Mucosa of descending colon (tissue), 3 donors: ENCODE data around the gene WDHD1. TPM values are rescaled to one million over a fixed set of nuclear protein-coding genes. Genes with fewer than 3 reads are reported as not detected.

Experiments used
- ATAC-seq: fragments of 200-7000 bp; cut with Tn5 transposase; one replicate; pipeline ENCODE4 v1.9.1; 2020; ENCODE audit warnings: mild to moderate bottlenecking, moderate library complexity
- DNase-seq, 3 donors: peaks; one replicate each; pipeline ENCODE4 v3.0.0-alpha.2; 2020
- H3K36me3 ChIP-seq: fragments of 200-600 bp; one replicate; pipeline ENCODE4 v1.8.0; 2021; ENCODE audit warnings: low read depth, mild to moderate bottlenecking
- H3K4me1 ChIP-seq: fragments of 200-600 bp; one replicate; pipeline ENCODE4 v1.8.0; 2021; ENCODE audit warnings: low read depth, mild to moderate bottlenecking
- H3K4me3 ChIP-seq: fragments of 200-600 bp; one replicate; pipeline ENCODE4 v1.8.0; 2021; ENCODE audit warnings: mild to moderate bottlenecking
- H3K9me3 ChIP-seq: fragments of 200-600 bp; one replicate; pipeline ENCODE4 v1.8.0; 2021; ENCODE audit warnings: mild to moderate bottlenecking
- intact Hi-C, 2 donors: fragments of 100-400 bp; cut with DNase I in 1 of 2; cut with micrococcal nuclease in 1 of 2; formaldehyde crosslinking; loops; one replicate each; pipeline versions ENCODE4 v1.11.0 to v1.11.1; 2022; cut with DNase I, micrococcal nuclease
- total RNA-seq, 3 donors: library from RNA; stranded (reverse); fragmentation: NEBNext Ultra II Directional in 2 of 3; extraction: Animal tissue kit (Norgen Biotek cat#: 25700) in 2 of 3; gene quantifications; one replicate each; pipeline versions ENCODE4 v1.2.1 to v1.2.4, GENCODE V29; 2021 to 2023
- TF ChIP-seq, protein P1 (sequence below): fragments of 200-600 bp; IDR thresholded peaks from one replicate; pipeline ENCODE4 v1.8.0; 2022; ENCODE audit warnings: antibody characterized with exemption, mild to moderate bottlenecking
- donor health status: DM: no; HTN: no; CAD: no; lungs with moderate emphysema.
- donor health status: DM: no; HTN: no; CAD: no.
- donor health status: DM: no; HTN: yes; CAD: no.

Gene WDHD1
- total RNA-seq, 3 donors from 2014 or later: 2.6 to 6.5 (median 3.4) TPM

DNA sequence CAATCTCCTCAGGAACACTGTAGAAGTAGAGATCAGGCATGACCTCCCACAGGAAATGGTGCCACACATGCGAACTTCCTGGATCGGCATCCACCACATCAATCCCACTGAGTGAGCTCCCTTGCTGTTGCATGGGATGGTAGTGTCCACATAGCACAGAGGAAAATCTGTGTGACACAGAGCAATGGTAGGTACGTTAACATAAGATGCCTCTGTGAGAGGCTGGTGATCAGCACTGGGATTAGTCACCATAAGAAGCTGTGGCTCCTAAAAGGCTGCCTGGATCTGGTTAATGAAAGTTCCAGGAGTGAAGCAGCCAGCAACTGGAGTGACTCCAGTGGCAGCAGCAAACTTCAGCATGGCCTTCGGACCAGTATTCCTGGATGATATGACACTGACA is 21.8 kb downstream of the WDHD1 start:
- Histone ChIP-seq H3K4me1 (no peaks in the 10 kb centered on the region), H3K36me3 (no peaks in the 10 kb centered on the region), H3K4me3 (no peak overlapping the region), H3K9me3 (no peaks in the 10 kb centered on the region)
- intact Hi-C loops: no loop called here
- DNase-seq (no peak), ATAC-seq (no peak)
- TF ChIP-seq, protein P1, sequence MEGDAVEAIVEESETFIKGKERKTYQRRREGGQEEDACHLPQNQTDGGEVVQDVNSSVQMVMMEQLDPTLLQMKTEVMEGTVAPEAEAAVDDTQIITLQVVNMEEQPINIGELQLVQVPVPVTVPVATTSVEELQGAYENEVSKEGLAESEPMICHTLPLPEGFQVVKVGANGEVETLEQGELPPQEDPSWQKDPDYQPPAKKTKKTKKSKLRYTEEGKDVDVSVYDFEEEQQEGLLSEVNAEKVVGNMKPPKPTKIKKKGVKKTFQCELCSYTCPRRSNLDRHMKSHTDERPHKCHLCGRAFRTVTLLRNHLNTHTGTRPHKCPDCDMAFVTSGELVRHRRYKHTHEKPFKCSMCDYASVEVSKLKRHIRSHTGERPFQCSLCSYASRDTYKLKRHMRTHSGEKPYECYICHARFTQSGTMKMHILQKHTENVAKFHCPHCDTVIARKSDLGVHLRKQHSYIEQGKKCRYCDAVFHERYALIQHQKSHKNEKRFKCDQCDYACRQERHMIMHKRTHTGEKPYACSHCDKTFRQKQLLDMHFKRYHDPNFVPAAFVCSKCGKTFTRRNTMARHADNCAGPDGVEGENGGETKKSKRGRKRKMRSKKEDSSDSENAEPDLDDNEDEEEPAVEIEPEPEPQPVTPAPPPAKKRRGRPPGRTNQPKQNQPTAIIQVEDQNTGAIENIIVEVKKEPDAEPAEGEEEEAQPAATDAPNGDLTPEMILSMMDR: no peak

DNA sequence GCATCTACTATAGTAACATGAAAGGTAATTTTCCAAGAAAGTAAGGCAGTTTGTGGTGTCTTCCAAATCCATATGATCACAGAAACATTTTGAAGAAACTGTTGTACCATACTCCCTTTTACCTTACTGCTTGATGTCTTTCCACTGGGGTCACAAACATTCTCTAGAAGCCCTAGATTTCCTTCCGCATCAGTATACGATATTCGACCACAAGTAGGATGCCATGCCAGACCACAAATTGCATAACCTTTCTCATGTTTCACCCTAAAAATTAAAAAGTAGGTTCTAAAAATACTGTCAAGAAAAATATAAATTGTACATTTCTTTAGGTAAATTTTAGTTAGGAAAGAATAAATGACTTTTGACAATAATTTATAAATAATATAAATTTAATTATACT is 26.5 kb downstream of the WDHD1 start:
- intact Hi-C loops: no loop called here
- TF ChIP-seq, protein P1: no peak
- Histone ChIP-seq H3K4me3 (no peak overlapping the region), H3K4me1 (no peaks in the 10 kb centered on the region), H3K36me3 (no peaks in the 10 kb centered on the region), H3K9me3 (no peaks in the 10 kb centered on the region)
- DNase-seq (no peak), ATAC-seq (no peak)

DNA sequence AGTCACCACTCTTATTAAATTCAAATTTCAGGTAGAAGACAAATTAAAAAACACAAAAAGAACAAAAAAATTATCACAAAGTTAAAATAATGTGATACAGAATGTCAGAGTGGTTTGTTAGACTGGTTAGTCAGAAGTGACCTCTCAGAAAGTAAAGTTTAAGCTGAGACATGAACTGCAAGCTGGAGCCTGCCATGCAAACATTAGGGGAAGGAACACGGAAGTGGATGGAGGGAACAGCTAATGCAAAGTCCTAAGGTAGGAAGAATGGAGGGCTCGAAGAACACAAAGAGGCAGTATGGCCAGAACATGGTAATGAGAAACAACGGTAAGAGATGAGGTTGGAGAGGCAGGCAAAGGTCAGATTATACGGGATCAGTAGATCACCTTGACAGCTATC is 41.7 kb downstream of the WDHD1 start:
- no peaks in the 10 kb centered on the region for H3K9me3 ChIP-seq
- intact Hi-C loops: no loop called here
- TF ChIP-seq, protein P1: no peak
- H3K4me3 ChIP-seq: no peak overlapping the region
- no peak for DNase-seq
- no peaks in the 10 kb centered on the region for H3K36me3 ChIP-seq
- no peaks in the 10 kb centered on the region for H3K4me1 ChIP-seq
- ATAC-seq: no peak

DNA sequence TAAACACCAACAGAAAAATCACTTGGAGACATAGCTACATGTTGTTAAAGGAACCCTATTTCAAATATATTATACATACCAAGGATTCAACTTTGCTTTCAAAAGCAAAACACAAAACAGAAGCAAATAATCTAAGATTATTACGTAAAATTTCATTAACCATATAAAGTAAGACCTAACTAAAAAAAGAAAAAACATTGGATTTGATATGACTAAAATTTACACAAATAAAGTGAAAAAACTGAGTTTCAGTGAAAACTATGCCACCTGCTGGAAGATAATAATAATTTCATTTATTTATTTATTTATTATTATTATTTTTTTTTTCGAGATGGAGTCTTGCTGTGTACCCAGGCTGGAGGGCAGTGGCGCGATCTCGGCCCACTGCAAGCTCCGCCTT is 45.2 kb downstream of the WDHD1 start:
- no peak for DNase-seq
- no peak for ATAC-seq
- Histone ChIP-seq H3K4me3 (no peak overlapping the region), H3K9me3 (no peaks in the 10 kb centered on the region), H3K4me1 (no peaks in the 10 kb centered on the region), H3K36me3 (no peaks in the 10 kb centered on the region)
- TF ChIP-seq, protein P1: no peak
- intact Hi-C loops: no loop called here

DNA sequence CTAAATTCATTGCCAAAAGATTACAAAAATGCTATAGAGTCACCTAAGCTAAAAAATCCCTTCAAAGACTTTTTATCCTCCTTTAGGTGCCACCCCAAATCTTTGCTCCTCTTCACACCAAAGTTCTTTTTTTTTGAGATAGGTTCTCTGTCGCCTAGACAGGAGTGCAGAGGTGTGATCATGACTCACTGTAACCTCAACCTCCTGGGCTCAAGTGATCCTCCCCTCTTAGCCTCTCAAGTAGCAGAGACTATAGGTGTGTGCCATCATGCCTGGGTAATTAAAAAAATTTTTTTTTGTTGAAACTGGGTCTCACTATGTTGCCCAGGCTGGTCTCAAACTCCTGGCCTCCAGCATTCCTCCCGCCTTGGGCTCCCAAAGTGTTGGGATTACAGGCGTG is 47.9 kb downstream of the WDHD1 start:
- TF ChIP-seq, protein P1: no peak
- no peaks in the 10 kb centered on the region for H3K4me1 ChIP-seq
- H3K36me3 ChIP-seq: no peaks in the 10 kb centered on the region
- no peak overlapping the region for H3K4me3 ChIP-seq
- no peaks in the 10 kb centered on the region for H3K9me3 ChIP-seq
- no peak for ATAC-seq
- no peak for DNase-seq
- intact Hi-C loops: no loop called here

DNA sequence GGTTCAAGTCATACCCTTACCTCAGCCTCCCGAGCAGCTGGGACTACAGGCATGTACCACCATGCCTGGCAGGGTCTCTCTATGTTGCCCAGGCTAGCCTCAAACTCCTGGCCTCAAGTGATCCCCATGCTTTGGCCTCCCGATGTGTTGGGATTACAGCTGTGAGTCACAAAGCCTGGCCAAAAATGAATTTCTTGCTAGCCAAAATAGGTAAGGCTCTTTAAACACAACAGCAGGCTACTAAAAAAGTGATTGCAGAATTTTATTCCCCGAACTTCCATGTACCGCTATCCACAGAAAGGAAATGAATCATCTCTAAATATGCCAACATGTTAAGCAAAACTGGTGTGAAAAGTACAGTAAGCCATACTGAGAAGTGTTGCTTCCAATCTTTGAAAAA is 50.6 kb downstream of the WDHD1 start:
- TF ChIP-seq, protein P1: no peak
- intact Hi-C loops: no loop called here
- no peaks in the 10 kb centered on the region for H3K9me3 ChIP-seq
- DNase-seq (no peak), ATAC-seq (no peak)
- H3K4me3 ChIP-seq: no peak overlapping the region
- H3K36me3 ChIP-seq: no peaks in the 10 kb centered on the region
- no peaks in the 10 kb centered on the region for H3K4me1 ChIP-seq
